ENCODE measurements around the gene HTN3. TPM values are rescaled to one million over a fixed set of nuclear protein-coding genes. Genes with fewer than 3 reads are reported as not detected.

The HTN3 gene
- total RNA-seq, 1 experiment from 2014 or later: not detected

GRCh38 chr4:70062000-70062399 lies 33.7 kb downstream of the HTN3 start:
- Histone ChIP-seq H3K36me3 (ENCODE audit: low read depth, low read length) (no peaks in the 10 kb centered on the region), H3F3A (ENCODE audit: low read length, unreplicated experiment) (no peaks in the 10 kb centered on the region), H2AFZ (ENCODE audit: low read length) (no peak overlapping the region), H3K4me2 (ENCODE audit: low read length) (no peak overlapping the region), H3K9me3 (ENCODE audit: low read length) (no peaks in the 10 kb centered on the region), H3K9me2 (replicated peaks; ENCODE audit: low read length) (no peaks in the 10 kb centered on the region), H3K27ac (ENCODE audit: low read length) (no peak overlapping the region), H3K4me3 (ENCODE audit: low read length) (no peak overlapping the region), H3K9ac (ENCODE audit: low read length) (no peak overlapping the region), H3K79me2 (ENCODE audit: low read length) (no peaks in the 10 kb centered on the region), H4K20me1 (ENCODE audit: low read length) (no peaks in the 10 kb centered on the region), H3K4me1 (ENCODE audit: insufficient read depth, low read length) (no peaks in the 10 kb centered on the region), H3K27me3 (ENCODE audit: low read length) (0 out of 2 replicates have a peak, but pooled peaks cover 4% of the 10 kb centered on the region)
- intact Hi-C loops (cut with micrococcal nuclease): no loop called here
- TF ChIP-seq, protein P1, sequence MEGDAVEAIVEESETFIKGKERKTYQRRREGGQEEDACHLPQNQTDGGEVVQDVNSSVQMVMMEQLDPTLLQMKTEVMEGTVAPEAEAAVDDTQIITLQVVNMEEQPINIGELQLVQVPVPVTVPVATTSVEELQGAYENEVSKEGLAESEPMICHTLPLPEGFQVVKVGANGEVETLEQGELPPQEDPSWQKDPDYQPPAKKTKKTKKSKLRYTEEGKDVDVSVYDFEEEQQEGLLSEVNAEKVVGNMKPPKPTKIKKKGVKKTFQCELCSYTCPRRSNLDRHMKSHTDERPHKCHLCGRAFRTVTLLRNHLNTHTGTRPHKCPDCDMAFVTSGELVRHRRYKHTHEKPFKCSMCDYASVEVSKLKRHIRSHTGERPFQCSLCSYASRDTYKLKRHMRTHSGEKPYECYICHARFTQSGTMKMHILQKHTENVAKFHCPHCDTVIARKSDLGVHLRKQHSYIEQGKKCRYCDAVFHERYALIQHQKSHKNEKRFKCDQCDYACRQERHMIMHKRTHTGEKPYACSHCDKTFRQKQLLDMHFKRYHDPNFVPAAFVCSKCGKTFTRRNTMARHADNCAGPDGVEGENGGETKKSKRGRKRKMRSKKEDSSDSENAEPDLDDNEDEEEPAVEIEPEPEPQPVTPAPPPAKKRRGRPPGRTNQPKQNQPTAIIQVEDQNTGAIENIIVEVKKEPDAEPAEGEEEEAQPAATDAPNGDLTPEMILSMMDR (conservative IDR thresholded peaks at IDR 0.05; ENCODE audit: low read depth, low read length): no peak
- no peak for TF ChIP-seq EZH2phosphoT487 (IDR thresholded peaks at IDR 0.05; ENCODE audit: borderline replicate concordance, low read length)
- TF ChIP-seq EZH2 (IDR thresholded peaks at IDR 0.05; ENCODE audit: low read length, unreplicated experiment): no peak
- ChIA-PET POLR2A (ENCODE audit: unreplicated experiment) (no interaction called here), CTCF (no interaction called here)
- DNase-seq (no peak), ATAC-seq (no peak)
- no TSS peak for BruUV-seq (replicated peaks)

DNA sequence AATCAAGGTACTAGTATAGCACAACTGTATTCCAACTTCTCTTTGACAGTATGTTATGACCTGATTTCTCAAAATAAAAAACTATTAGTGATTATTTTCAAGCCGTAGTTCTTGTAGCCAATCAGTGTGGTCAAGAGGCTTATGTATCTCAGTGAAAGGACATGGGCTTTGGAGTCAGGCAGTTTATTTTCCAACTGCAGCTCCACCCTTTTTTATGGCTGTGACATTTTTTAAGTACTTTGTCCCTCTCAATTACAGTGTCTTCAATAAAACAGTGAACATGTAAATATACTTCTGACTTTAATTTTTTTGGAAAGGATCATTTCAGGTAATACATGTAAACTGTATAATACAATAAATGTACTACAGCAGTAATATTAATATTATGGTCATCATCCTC lies 51.9 kb downstream of the HTN3 start:
- Histone ChIP-seq H3F3A (ENCODE audit: low read length, unreplicated experiment) (no peaks in the 10 kb centered on the region), H3K9me3 (ENCODE audit: low read length) (no peaks in the 10 kb centered on the region), H3K79me2 (ENCODE audit: low read length) (no peaks in the 10 kb centered on the region), H3K36me3 (ENCODE audit: low read depth, low read length) (no peaks in the 10 kb centered on the region), H3K4me3 (ENCODE audit: low read length) (no peak overlapping the region), H4K20me1 (ENCODE audit: low read length) (no peaks in the 10 kb centered on the region), H3K9me2 (replicated peaks; ENCODE audit: low read length) (no peaks in the 10 kb centered on the region), H3K9ac (ENCODE audit: low read length) (no peak overlapping the region), H3K4me1 (ENCODE audit: insufficient read depth, low read length) (no peaks in the 10 kb centered on the region), H3K27ac (ENCODE audit: low read length) (no peak overlapping the region), H2AFZ (ENCODE audit: low read length) (no peak overlapping the region), H3K4me2 (ENCODE audit: low read length) (no peak overlapping the region), H3K27me3 (ENCODE audit: low read length) (peaks cover 2% of the 10 kb centered on the region)
- ATAC-seq (no peak), DNase-seq (no peak)
- intact Hi-C loops (cut with micrococcal nuclease): no loop called here
- TF ChIP-seq, protein P1 (conservative IDR thresholded peaks at IDR 0.05; ENCODE audit: low read depth, low read length): no peak
- TF ChIP-seq EZH2 (IDR thresholded peaks at IDR 0.05; ENCODE audit: low read length, unreplicated experiment) (no peak), EZH2phosphoT487 (IDR thresholded peaks at IDR 0.05; ENCODE audit: borderline replicate concordance, low read length) (no peak)
- no TSS peak for BruUV-seq (replicated peaks)
- CTCF ChIA-PET: no interaction called here
- POLR2A ChIA-PET (ENCODE audit: unreplicated experiment): no interaction called here

Other genes starting within 250 kb of the HTN3 start
- gene SULT1E1, start 168.3 kb upstream of the HTN3 start, total RNA-seq (2014; rRNA removed): not detected in 2 replicates
- gene CSN1S1, start 97.4 kb upstream of the HTN3 start, total RNA-seq (2014; rRNA removed): not detected in 2 replicates
- gene CSN2, start 62.7 kb upstream of the HTN3 start, total RNA-seq (2014; rRNA removed): not detected in 2 replicates
- not detected in 2 replicates for gene STATH, start 32.5 kb upstream of the HTN3 start, total RNA-seq (2014; rRNA removed)
- gene HTN1, start 22.0 kb downstream of the HTN3 start, total RNA-seq (2014; rRNA removed): not detected in 2 replicates
- gene PRR27, start 125.8 kb downstream of the HTN3 start, total RNA-seq (2014; rRNA removed): not detected in 2 replicates
- not detected in 2 replicates for gene ODAM, start 167.3 kb downstream of the HTN3 start, total RNA-seq (2014; rRNA removed)
- gene FDCSP, start 197.7 kb downstream of the HTN3 start, total RNA-seq (2014; rRNA removed): not detected in 2 replicates
- not detected in 2 replicates for gene CSN3, start 214.1 kb downstream of the HTN3 start, total RNA-seq (2014; rRNA removed)